DND-41 (cell line): ENCODE measurements around the gene UVSSA.

Experiments
- EZH2 ChIP-seq: IDR thresholded peaks from 3 replicates; pipeline ENCODE4 v1.6.1; 2012; ENCODE audit warnings: borderline replicate concordance, low read depth, mild to moderate bottlenecking, moderate library complexity, low read length, inconsistent platforms; ENCODE audit not compliant: severe bottlenecking
- TF ChIP-seq, protein P1 (sequence below): IDR thresholded peaks from 2 replicates; pipeline ENCODE4 v1.5.1; 2012; ENCODE audit warnings: borderline replicate concordance, low read length, moderate library complexity, mild to moderate bottlenecking; ENCODE audit not compliant: poor library complexity, severe bottlenecking; ENCODE audit errors: extremely low read depth

DNA sequence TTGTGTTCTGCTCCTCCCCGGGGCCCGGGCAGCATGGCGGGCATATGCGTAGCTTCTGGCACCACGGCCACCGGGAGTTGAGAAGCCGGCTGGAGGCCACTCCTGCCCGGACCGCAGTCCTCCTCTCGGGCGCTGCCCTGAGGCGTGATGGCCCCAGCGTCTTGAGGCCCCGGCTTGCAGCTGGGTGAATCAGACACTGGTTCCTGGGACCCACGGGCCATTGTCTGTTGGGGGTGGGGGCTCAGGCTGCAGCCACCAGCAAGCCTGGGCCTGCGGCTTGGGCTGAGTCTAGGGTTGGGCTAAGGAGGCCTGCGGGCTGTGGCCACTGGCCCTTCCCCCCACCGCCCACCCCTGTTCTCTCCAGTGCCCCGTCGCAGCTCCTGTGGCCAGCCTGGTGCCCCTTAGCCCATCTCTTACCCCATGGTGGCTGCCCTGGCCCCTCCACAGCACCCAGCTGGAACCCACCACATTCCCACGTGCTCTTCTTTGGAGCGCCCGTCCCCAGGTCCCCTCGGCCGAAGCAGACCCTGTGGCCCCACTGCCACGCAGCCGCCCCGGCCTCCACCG lies 6.7 kb upstream of the UVSSA start:
- TF ChIP-seq, protein P1, sequence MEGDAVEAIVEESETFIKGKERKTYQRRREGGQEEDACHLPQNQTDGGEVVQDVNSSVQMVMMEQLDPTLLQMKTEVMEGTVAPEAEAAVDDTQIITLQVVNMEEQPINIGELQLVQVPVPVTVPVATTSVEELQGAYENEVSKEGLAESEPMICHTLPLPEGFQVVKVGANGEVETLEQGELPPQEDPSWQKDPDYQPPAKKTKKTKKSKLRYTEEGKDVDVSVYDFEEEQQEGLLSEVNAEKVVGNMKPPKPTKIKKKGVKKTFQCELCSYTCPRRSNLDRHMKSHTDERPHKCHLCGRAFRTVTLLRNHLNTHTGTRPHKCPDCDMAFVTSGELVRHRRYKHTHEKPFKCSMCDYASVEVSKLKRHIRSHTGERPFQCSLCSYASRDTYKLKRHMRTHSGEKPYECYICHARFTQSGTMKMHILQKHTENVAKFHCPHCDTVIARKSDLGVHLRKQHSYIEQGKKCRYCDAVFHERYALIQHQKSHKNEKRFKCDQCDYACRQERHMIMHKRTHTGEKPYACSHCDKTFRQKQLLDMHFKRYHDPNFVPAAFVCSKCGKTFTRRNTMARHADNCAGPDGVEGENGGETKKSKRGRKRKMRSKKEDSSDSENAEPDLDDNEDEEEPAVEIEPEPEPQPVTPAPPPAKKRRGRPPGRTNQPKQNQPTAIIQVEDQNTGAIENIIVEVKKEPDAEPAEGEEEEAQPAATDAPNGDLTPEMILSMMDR, result no peak
- TF ChIP-seq EZH2, result no peak
